ENCODE results near the gene DLL1. TPM values are rescaled to one million over a fixed set of nuclear protein-coding genes. Genes with fewer than 3 reads are reported as not detected.

DLL1 gene
- total and polyA plus RNA-seq, 9 of the 15 experiments (the other 6 are each of a cell fraction or from before 2014, with no cell fraction given), result not detected

GRCh38 chr6:170282512-170283158 lies 8.2 kb downstream of the DLL1 start (continued):
- TF ChIP-seq E2F6 (IDR thresholded peaks at IDR 0.05; ENCODE audit: borderline replicate concordance in 1 of 2, extremely low read depth in 1 of 2, insufficient read depth in 1 of 2, insufficient read length in 1 of 2, low read depth in 1 of 2, low read length in 1 of 2, poor library complexity in 1 of 2, severe bottlenecking in 1 of 2), result peak in 1 of 2 experiments; percentile 47

DNA sequence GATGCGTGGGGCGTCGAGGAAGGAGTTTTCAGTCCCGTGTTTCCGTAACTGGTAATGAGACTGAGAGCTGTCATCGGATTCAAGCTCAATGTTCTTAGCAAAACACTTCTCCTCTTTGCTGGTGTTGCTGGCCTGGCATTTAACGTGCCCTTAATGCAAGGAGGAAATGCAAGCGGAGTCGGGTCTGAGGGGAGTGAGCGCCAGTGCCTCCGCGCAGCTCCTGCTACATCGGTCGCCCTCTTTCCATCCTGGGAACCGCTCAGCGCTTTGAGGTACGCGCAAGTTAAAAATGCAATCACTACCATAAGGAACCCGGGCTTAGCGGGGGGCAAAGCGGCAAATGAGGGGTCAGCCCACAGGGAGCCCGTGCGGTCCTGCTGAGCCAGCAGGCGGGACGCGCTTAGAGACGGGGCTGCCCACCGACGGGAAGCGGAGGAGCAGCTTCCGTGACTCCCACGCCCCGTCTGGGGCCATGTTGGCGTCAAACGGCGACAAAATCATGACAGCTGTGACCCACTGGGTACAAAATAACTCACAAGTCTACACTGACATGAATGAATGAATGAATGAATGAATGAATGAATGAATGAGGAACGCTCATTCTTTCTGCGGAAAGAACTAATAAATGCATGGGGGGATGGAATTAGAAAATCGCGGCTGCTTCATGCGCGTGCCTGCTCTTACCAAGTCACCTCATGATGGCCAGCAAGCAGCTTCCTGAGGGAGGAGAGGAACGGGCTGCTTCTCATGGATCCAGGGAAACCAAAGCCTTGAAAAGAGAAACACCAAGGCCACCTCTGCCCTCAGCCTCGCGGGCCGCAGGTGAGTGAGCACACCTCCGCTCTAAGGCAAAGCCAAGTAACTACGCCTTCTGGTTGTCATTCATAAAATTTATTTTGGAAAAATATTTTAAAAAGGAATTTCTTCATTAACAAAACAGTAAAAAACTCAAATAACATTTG lies 9.3 kb downstream of the DLL1 start:
- Histone ChIP-seq H3K79me2 (ENCODE audit: control insufficient read depth, insufficient read depth, low read length) (no peaks in the 10 kb centered on the region), H3K4me1 (replicated peaks in 1 of 2; ENCODE audit: control insufficient read depth in 2 of 2, insufficient read depth in 2 of 2, low read length in 2 of 2) (peaks cover 0 to 28% of the 10 kb centered on the region in 2 experiments; a peak in 3 of 5 replicates), H3K9ac (ENCODE audit: insufficient read depth in 1 of 2, low read depth in 2 of 2, low read length in 2 of 2) (no peak overlapping the region), H3K4me3 (no peak overlapping the region), H4K20me1 (replicated peaks; ENCODE audit: control insufficient read depth, insufficient read depth, low read length) (peaks cover 10% of the 10 kb centered on the region), H3K36me3 (ENCODE audit: control insufficient read depth, insufficient read depth, low read length) (no peaks in the 10 kb centered on the region), H2AFZ (ENCODE audit: low read depth, low read length) (no peak overlapping the region), H3K27me3 (ENCODE audit: control insufficient read depth in 2 of 2, insufficient read depth in 2 of 2, low read length in 2 of 2) (peaks cover 72 to 79% of the 10 kb centered on the region in 2 experiments), H3K4me2 (ENCODE audit: insufficient read depth, low read length) (no peak overlapping the region), H3K9me1 (ENCODE audit: control insufficient read depth, insufficient read depth, low read length) (no peaks in the 10 kb centered on the region), H3K27ac (ENCODE audit: extremely low read depth, low read depth, low read length) (no peak overlapping the region), H3K9me3 (replicated peaks; ENCODE audit: control insufficient read depth, insufficient read depth, low read depth, low read length) (no peaks in the 10 kb centered on the region)
- no TSS peak for BruUV-seq (replicated peaks)
- TF ChIP-seq ZNF24 (IDR thresholded peaks at IDR 0.05), result peak; percentile 94
- TF ChIP-seq RNF2 (IDR thresholded peaks at IDR 0.05), result peak; percentile 2; the same call in 1 of the 2 replicates
- 0 out of 2 replicates have a peak, but pooled peaks have one; percentile 26 for TF ChIP-seq ZBTB33 (CRISPR knock-in tag; IDR thresholded peaks at IDR 0.05)
- TF ChIP-seq KAT7 (CRISPR knock-in tag; IDR thresholded peaks at IDR 0.05; ENCODE audit: borderline replicate concordance), result no peak
- POLR2A ChIA-PET, result interaction anchor here (0.6 to 1.1 kb wide), 3 partner anchors 9 to 141 kb away, joined by 3 to 4 read pairs (median 3); partner anchors contain the start of gene DLL1
- intact Hi-C loops (cut with micrococcal nuclease) (no loop called here), in situ Hi-C loops (cut with MboI) (no loop called here)
- peak; percentile 49 for FAIRE-seq
- DNase-seq (ENCODE audit: extremely low read depth in 1 of 4, low spot score in 3 of 4), result no peak
- CTCF ChIA-PET (ENCODE audit: low intra/inter-chr PET ratio), result no interaction called here
- 32% methylated on average over 47 of the region's 48 CpGs for WGBS (ENCODE audit: insufficient coverage, low coverage, missing lambda C conversion rate)
- no peak for ATAC-seq
